A549 (cell line): ENCODE measurements around the gene C3orf52.

Source experiments
- CTCF ChIP-seq: fragments of >200 bp; sonication (Bioruptor Twin); formaldehyde crosslinking; IDR thresholded peaks from 3 replicates; pipeline ENCODE4 v1.5.1; 2016
- EP300 ChIP-seq, 2 experiments: fragments of >200 bp; sonication (Bioruptor Twin); formaldehyde crosslinking; IDR thresholded peaks; 2 replicates in 1 of 2; 3 replicates in 1 of 2; pipeline ENCODE4 v1.6.1; 2016 to 2017
- JUN ChIP-seq, 2 experiments: fragments of >200 bp; sonication (Bioruptor Twin); formaldehyde crosslinking; IDR thresholded peaks; 2 replicates in 1 of 2; 3 replicates in 1 of 2; pipeline ENCODE4 v1.6.1; 2016 to 2017
- MAZ ChIP-seq: fragments of 150-350 bp; IDR thresholded peaks from 2 replicates; pipeline ENCODE4 v1.6.1; 2014; ENCODE audit warnings: antibody characterized with exemption, low read depth, low read length, borderline replicate concordance
- RNF2 ChIP-seq: fragments of 200-600 bp; sonication (generic); IDR thresholded peaks from 2 replicates; pipeline ENCODE4 v1.6.1; 2016; ENCODE audit warnings: low read depth, mild to moderate bottlenecking, antibody characterized with exemption, moderate library complexity, borderline replicate concordance
- TF ChIP-seq, protein P1 (sequence below): fragments of 250-450 bp; sonication (Bioruptor Pico); IDR thresholded peaks from 2 replicates; pipeline ENCODE4 v1.5.0; 2021; ENCODE audit warnings: mild to moderate bottlenecking, moderate library complexity, borderline replicate concordance

GRCh38 chr3:112074616-112075497 is 11.3 kb upstream of the C3orf52 start:
- no peak for TF ChIP-seq CTCF
- TF ChIP-seq RNF2, result no peak
- TF ChIP-seq MAZ, result no peak
- TF ChIP-seq JUN (IDR thresholded peaks at IDR 0.05), result peak; percentile 21 to 61; a peak in 1 of 5 replicates
- peak; percentile 6 to 64; a peak in 1 of 5 replicates for TF ChIP-seq EP300 (IDR thresholded peaks at IDR 0.05)
- TF ChIP-seq, protein P1, sequence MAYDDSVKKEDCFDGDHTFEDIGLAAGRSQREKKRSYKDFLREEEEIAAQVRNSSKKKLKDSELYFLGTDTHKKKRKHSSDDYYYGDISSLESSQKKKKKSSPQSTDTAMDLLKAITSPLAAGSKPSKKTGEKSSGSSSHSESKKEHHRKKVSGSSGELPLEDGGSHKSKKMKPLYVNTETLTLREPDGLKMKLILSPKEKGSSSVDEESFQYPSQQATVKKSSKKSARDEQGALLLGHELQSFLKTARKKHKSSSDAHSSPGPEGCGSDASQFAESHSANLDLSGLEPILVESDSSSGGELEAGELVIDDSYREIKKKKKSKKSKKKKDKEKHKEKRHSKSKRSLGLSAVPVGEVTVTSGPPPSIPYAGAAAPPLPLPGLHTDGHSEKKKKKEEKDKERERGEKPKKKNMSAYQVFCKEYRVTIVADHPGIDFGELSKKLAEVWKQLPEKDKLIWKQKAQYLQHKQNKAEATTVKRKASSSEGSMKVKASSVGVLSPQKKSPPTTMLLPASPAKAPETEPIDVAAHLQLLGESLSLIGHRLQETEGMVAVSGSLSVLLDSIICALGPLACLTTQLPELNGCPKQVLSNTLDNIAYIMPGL (CRISPR knock-in tag), result no peak
